Cardiac muscle cell (in vitro differentiated cells and primary cell): ENCODE results near the gene C18orf63. TPM values are rescaled to one million over a fixed set of nuclear protein-coding genes. Genes with fewer than 3 reads are reported as not detected.

ENCODE experiments used
- DNase-seq, 2 donors: peaks; one replicate each; pipeline versions ENCODE4 v3.0.0 to v3.0.0-alpha.2; 2010 to 2017; ENCODE audit warnings: low read depth in 1 of 2, low spot score in 1 of 2
- H3K27ac ChIP-seq: fragments of 200-600 bp; sonication (generic); 2 replicates; pipeline ENCODE4 v1.5.1; 2016
- H3K27me3 ChIP-seq: fragments of 200-600 bp; sonication (generic); 2 replicates; pipeline ENCODE4 v1.6.0; 2016; ENCODE audit warnings: control low read depth
- H3K36me3 ChIP-seq: fragments of 200-600 bp; sonication (generic); 2 replicates; pipeline ENCODE4 v1.5.1; 2016; ENCODE audit warnings: control low read depth
- H3K4me1 ChIP-seq: fragments of 200-600 bp; sonication (generic); 2 replicates; pipeline ENCODE4 v1.8.1; 2017; ENCODE audit warnings: low read depth, mild to moderate bottlenecking, mixed run types
- H3K4me3 ChIP-seq: fragments of 200-600 bp; sonication (generic); 2 replicates; pipeline ENCODE4 v1.5.1; 2016; ENCODE audit warnings: mild to moderate bottlenecking
- H3K9me3 ChIP-seq: fragments of 200-600 bp; sonication (generic); 2 replicates; pipeline ENCODE4 v1.5.1; 2017; ENCODE audit warnings: low read depth, mild to moderate bottlenecking, control low read depth
- polyA plus RNA-seq: library from polyadenylated mRNA; unstranded; fragments of >200 nt; fragmentation: Nextera tagmentation; extraction: Ambion mirVana; gene quantifications from 2 replicates; pipeline ENCODE4 v1.2.1, GENCODE V29; 2016
- total RNA-seq: library from RNA; depleted of rRNA; stranded (reverse); fragments of >200 nt; gene quantifications from 2 replicates; pipeline ENCODE4 v1.2.3, GENCODE V29; 2016
- TF ChIP-seq, protein P1 (sequence below): IDR thresholded peaks from 2 replicates; pipeline ENCODE4 v1.5.1; 2012; ENCODE audit warnings: low read depth, mild to moderate bottlenecking, low read length

Gene C18orf63
- total and polyA plus RNA-seq, 2 experiments from 2014 or later = not detected

GRCh38 chr18:74381621-74382295 lies 66.1 kb downstream of the C18orf63 start:
- Histone ChIP-seq H3K27me3 (no peaks in the 10 kb centered on the region), H3K4me3 (no peak overlapping the region), H3K4me1 (no peaks in the 10 kb centered on the region), H3K27ac (no peak overlapping the region), H3K9me3 (no peaks in the 10 kb centered on the region), H3K36me3 (no peaks in the 10 kb centered on the region)
- TF ChIP-seq, protein P1, sequence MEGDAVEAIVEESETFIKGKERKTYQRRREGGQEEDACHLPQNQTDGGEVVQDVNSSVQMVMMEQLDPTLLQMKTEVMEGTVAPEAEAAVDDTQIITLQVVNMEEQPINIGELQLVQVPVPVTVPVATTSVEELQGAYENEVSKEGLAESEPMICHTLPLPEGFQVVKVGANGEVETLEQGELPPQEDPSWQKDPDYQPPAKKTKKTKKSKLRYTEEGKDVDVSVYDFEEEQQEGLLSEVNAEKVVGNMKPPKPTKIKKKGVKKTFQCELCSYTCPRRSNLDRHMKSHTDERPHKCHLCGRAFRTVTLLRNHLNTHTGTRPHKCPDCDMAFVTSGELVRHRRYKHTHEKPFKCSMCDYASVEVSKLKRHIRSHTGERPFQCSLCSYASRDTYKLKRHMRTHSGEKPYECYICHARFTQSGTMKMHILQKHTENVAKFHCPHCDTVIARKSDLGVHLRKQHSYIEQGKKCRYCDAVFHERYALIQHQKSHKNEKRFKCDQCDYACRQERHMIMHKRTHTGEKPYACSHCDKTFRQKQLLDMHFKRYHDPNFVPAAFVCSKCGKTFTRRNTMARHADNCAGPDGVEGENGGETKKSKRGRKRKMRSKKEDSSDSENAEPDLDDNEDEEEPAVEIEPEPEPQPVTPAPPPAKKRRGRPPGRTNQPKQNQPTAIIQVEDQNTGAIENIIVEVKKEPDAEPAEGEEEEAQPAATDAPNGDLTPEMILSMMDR = no peak
- no peak for DNase-seq

DNA sequence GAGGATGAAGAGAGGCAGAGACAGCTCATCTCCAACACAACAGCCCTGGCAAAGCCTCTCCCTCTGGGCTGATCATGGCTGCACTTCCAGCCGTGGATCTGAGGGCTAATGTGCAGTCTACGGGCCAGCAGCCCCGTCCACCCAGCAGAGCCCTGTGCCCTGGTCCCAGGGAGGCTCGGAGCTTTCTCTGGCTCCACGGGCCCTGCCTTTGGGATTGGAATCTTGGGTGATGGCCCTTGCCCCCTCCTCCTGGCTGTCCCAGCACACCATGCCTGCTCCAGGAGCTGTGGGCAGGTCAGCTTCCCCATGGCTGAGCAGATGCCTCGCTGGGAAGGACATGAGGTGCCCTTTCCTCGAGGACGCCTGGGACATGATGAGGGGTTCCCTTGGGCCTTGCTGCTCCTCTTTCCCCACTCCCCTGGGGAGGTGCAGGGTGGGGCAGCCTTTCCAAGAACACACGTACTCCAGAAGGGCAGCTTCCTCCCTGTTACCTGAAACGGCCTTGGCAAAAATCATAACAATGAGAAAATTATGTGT lies 66.9 kb downstream of the C18orf63 start:
- Histone ChIP-seq H3K27ac (no peak overlapping the region), H3K4me1 (no peaks in the 10 kb centered on the region), H3K9me3 (no peaks in the 10 kb centered on the region), H3K36me3 (no peaks in the 10 kb centered on the region), H3K27me3 (no peaks in the 10 kb centered on the region), H3K4me3 (no peak overlapping the region)
- no peak for DNase-seq
- TF ChIP-seq, protein P1 = no peak

GRCh38 chr18:74387383-74387782 lies 71.7 kb downstream of the C18orf63 start:
- TF ChIP-seq, protein P1 = no peak
- H3K4me1 ChIP-seq = no peaks in the 10 kb centered on the region
- H3K9me3 ChIP-seq = no peaks in the 10 kb centered on the region
- H3K27me3 ChIP-seq = no peaks in the 10 kb centered on the region
- no peak overlapping the region for H3K4me3 ChIP-seq
- H3K27ac ChIP-seq = no peak overlapping the region
- no peaks in the 10 kb centered on the region for H3K36me3 ChIP-seq
- DNase-seq = no peak

GRCh38 chr18:74388227-74388626 lies 72.6 kb downstream of the C18orf63 start:
- H3K27me3 ChIP-seq = no peaks in the 10 kb centered on the region
- TF ChIP-seq, protein P1 = no peak
- no peaks in the 10 kb centered on the region for H3K4me1 ChIP-seq
- DNase-seq = no peak
- H3K36me3 ChIP-seq = no peaks in the 10 kb centered on the region
- H3K4me3 ChIP-seq = no peak overlapping the region
- H3K27ac ChIP-seq = no peak overlapping the region
- H3K9me3 ChIP-seq = no peaks in the 10 kb centered on the region

DNA sequence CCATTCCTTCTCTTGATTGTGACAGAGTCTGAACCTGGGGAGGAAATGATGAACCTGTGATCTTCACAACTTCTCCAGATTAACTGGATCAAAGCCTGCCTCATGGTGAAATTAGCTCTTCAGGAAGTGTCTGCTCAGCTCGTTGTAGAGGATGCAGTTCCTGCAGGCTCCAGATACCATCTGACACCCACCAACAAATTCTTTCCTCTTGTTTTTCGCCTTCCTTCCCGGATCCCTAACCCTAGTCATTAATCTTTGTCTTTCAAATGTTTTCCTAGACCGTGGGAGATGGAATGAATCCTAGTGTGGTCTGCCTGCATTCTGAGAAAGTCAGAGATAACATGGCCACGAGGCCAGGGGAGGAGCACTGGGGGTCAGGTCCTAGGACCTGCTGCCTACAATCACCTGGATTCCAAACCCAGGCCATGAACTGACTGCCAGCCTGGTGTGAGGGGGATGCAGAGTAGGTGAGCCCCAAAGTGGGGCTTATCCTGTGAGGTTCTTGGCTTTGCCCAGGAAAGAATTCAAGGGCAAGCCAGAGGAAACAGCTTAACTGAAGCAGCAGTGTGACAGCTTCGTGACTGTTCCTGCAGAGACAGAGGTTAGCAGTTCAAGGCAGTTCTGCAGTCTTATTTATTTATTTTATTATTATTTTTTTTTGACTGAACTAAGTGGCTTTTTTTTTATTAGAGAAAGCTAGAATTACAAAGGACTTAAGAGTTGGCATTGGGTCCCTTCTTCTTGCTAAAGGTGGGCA lies 73.7 kb downstream of the C18orf63 start:
- no peaks in the 10 kb centered on the region for H3K9me3 ChIP-seq
- no peaks in the 10 kb centered on the region for H3K27me3 ChIP-seq
- no peak overlapping the region for H3K27ac ChIP-seq
- peak in 1 of 2 donors; percentile 17 for DNase-seq
- TF ChIP-seq, protein P1 = no peak
- no peaks in the 10 kb centered on the region for H3K36me3 ChIP-seq
- H3K4me1 ChIP-seq = no peaks in the 10 kb centered on the region
- H3K4me3 ChIP-seq = no peak overlapping the region
